GM12878 (cell line): ENCODE data around the gene RIC8B. TPM values are rescaled to one million over a fixed set of nuclear protein-coding genes. Genes with fewer than 3 reads are reported as not detected.

Source experiments
- CEBPZ ChIP-seq: fragments of 150-350 bp; IDR thresholded peaks from 2 replicates; pipeline ENCODE4 v1.6.1; 2016; ENCODE audit warnings: low read depth, low read length
- CREM ChIP-seq: IDR thresholded peaks from 2 replicates; pipeline ENCODE4 v1.6.1; 2014; ENCODE audit warnings: antibody characterized with exemption, low read depth
- EP300 ChIP-seq, 2 experiments: fragments of 150-350 bp in 1 of 2; IDR thresholded peaks; 2 replicates each; pipeline ENCODE4 v1.6.1; 2011 to 2012; ENCODE audit warnings: low read depth in 2 of 2, low read length in 2 of 2, borderline replicate concordance in 1 of 2, improper control_type of control experiment in 1 of 2, inconsistent platforms in 1 of 2; ENCODE audit not compliant: control insufficient read depth in 1 of 2
- RELB ChIP-seq: fragments of 450-650 bp; IDR thresholded peaks from 2 replicates; pipeline ENCODE4 v1.6.1; 2017; ENCODE audit warnings: low read depth, mild to moderate bottlenecking, moderate library complexity
- SUPT20H ChIP-seq: IDR thresholded peaks from 2 replicates; pipeline ENCODE4 v1.6.1; 2011; ENCODE audit warnings: low read depth, mild to moderate bottlenecking, low read length, moderate library complexity, borderline replicate concordance; ENCODE audit not compliant: control insufficient read depth
- SUZ12 ChIP-seq: fragments of 200-600 bp; sonication (generic); IDR thresholded peaks from one replicate; pipeline ENCODE4 v1.6.1; 2018; ENCODE audit warnings: antibody characterized with exemption, mild to moderate bottlenecking; ENCODE audit not compliant: unreplicated experiment
- TCF3 ChIP-seq: IDR thresholded peaks from 2 replicates; pipeline ENCODE4 v1.6.1; 2012; ENCODE audit warnings: low read depth, mild to moderate bottlenecking, low read length, borderline replicate concordance; ENCODE audit not compliant: insufficient read depth
- WRNIP1 ChIP-seq: IDR thresholded peaks from 2 replicates; pipeline ENCODE4 v1.6.1; 2011; ENCODE audit warnings: low read depth, low read length, improper control_type of control experiment, borderline replicate concordance
- polyA plus RNA-seq, 11 experiments: library from polyadenylated mRNA; depleted of rRNA in 4 of 11; unstranded in 6 of 11; stranded (reverse) in 5 of 11; fragments of >200 nt; fragmentation: Nextera tagmentation in 4 of 11; fragmentation: Illumina TruSeq in 1 of 11; extraction: Ambion mirVana in 4 of 11; extraction: Trizol in 1 of 11; gene quantifications; 1 replicate in 1 of 11; 2 replicates in 10 of 11; pipeline versions ENCODE4 v1.2.1 to v1.2.3, GENCODE V29; 2011 to 2016; ENCODE audit warnings: inconsistent platforms in 2 of 11, missing spikeins in 2 of 11, low read depth in 1 of 11
- total RNA-seq, 4 experiments: library from RNA; depleted of rRNA in 3 of 4; stranded (reverse); fragments of >200 nt in 3 of 4; fragmentation: Illumina TruSeq in 1 of 4; extraction: Trizol in 1 of 4; gene quantifications; 2 replicates each; pipeline versions ENCODE4 v1.2.1 to v1.2.3, GENCODE V29; 2013 to 2021

Gene RIC8B
- total and polyA plus RNA-seq, 10 of the 15 experiments (the other 5 are each of a cell fraction or from before 2014, with no cell fraction given): 2.3 to 10.8 (median 6.2) TPM

GRCh38 chr12:106913456-106913855 is 139.0 kb downstream of the RIC8B start (continued):
- TF ChIP-seq CREM (no peak), SUZ12 (no peak), TCF3 (no peak), EP300 (IDR thresholded peaks at IDR 0.05; ENCODE audit: borderline replicate concordance in 1 of 2, control insufficient read depth in 1 of 2, low read depth in 2 of 2, low read length in 2 of 2) (no peak), WRNIP1 (no peak), RELB (no peak), SUPT20H (no peak), CEBPZ (no peak)
